Measurements from ENCODE around the gene UHRF2. TPM values are rescaled to one million over a fixed set of nuclear protein-coding genes. Genes with fewer than 3 reads are reported as not detected.
"Not testable (repeated sequence)": the region's sequence is repeated elsewhere in the genome, so short reads cannot be mapped to it uniquely, and the experiment has no call there.

The UHRF2 gene
- total and polyA plus RNA-seq, 2 of the 4 experiments (the other 2 are of a cell fraction): 27.6 to 37.3 TPM

DNA sequence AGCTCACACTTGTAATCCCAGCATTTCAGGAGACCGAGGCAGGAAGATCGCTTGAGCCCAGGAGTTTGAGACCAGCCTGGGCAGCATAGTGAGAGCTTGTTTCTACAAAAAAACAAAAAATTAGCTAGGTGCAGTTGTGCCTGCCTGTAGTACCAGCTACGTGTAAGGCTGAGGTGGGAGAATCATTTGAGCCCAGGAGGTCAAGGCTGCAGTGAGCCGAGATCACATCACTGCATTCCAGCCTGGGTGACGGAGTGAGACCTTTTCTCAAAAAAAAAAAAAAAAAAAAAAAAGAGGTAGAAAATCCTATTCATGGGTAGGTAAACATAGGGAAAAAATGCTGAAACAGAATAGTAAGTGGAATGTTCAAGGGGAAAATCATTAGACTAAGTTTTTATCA is 129.6 kb downstream of the UHRF2 start:
- intact Hi-C loops (cut with micrococcal nuclease); in situ Hi-C loops (cut with MboI; ENCODE audit: low sequenced_read_pairs); H4K91ac ChIP-seq (ENCODE audit: insufficient read depth, low read depth, low read length): not testable (repeated sequence)

More for the DNA sequence above, 129.6 kb downstream of the UHRF2 start:
- H3K36me3 ChIP-seq (ENCODE audit: control insufficient read depth, insufficient read depth, low read length); H4K20me1 ChIP-seq (ENCODE audit: insufficient read depth, low read length); H3K4me2 ChIP-seq (ENCODE audit: low read depth, low read length); DNase-seq; H4K5ac ChIP-seq (ENCODE audit: low read depth, low read length); H4K8ac ChIP-seq (ENCODE audit: low read depth in 2 of 2, low read length in 2 of 2); H3K79me1 ChIP-seq (ENCODE audit: low read depth in 1 of 2, low read length in 2 of 2); H3K27ac ChIP-seq (ENCODE audit: insufficient read depth, low read length); H2AK9ac ChIP-seq (replicated peaks; ENCODE audit: low read depth, low read length, poor library complexity); H3K18ac ChIP-seq (ENCODE audit: low read depth, low read length); POLR2A ChIA-PET (ENCODE audit: unreplicated experiment); H2BK15ac ChIP-seq (ENCODE audit: low read depth, low read length); H3K9ac ChIP-seq (ENCODE audit: low read depth, low read length); H2BK120ac ChIP-seq (ENCODE audit: low read depth, low read length); CTCF ChIA-PET; H3K9me1 ChIP-seq (ENCODE audit: insufficient read depth, low read length); ATAC-seq (ENCODE audit: low read depth); H2BK5ac ChIP-seq (ENCODE audit: low read depth, low read length, poor library complexity, severe bottlenecking); H3K23ac ChIP-seq (ENCODE audit: low read depth, low read length); H3K4me3 ChIP-seq (ENCODE audit: insufficient read depth, low read depth, low read length); H3K14ac ChIP-seq (replicated peaks; ENCODE audit: low read depth, low read length); dilution Hi-C loops (cut with HindIII; ENCODE audit: low sequenced_read_pairs, unreplicated experiment); H2AFZ ChIP-seq (replicated peaks; ENCODE audit: low read length, poor library complexity); H3K4me1 ChIP-seq (ENCODE audit: control insufficient read depth, insufficient read depth, low read length); H3K9me3 ChIP-seq (ENCODE audit: control insufficient read depth, insufficient read depth, low read length); H2AK5ac ChIP-seq (ENCODE audit: low read depth, low read length); H3K4ac ChIP-seq (ENCODE audit: low read depth, low read length); H2BK20ac ChIP-seq (ENCODE audit: low read depth, low read length); H3K56ac ChIP-seq (ENCODE audit: extremely low read depth, insufficient read depth, low read length); BruUV-seq (replicated peaks); H3K27me3 ChIP-seq (ENCODE audit: control insufficient read depth, insufficient read depth, low read length): not testable (repeated sequence)
- 93% methylated on average over 2 of the region's 5 CpGs; no CpG with 5 or more reads in 1 of the 2 experiments for WGBS, 2 experiments (ENCODE audit: extremely low coverage in 2 of 2, insufficient read length in 1 of 2)
